Measurements from ENCODE around the gene CFTR.

Gene CFTR

GRCh38 chr7:117630907-117631564 is 151.2 kb downstream of the CFTR start:
- H3K4me3 ChIP-seq (ENCODE audit: low read length), result no peak overlapping the region
- no peak for TF ChIP-seq ZNF274 (IDR thresholded peaks at IDR 0.05; ENCODE audit: low read depth, low read length)

GRCh38 chr7:117631652-117632051 is 151.8 kb downstream of the CFTR start:
- no peak overlapping the region for H3K4me3 ChIP-seq (ENCODE audit: low read length)
- no peak for TF ChIP-seq ZNF274 (IDR thresholded peaks at IDR 0.05; ENCODE audit: low read depth, low read length)

GRCh38 chr7:117637937-117638336 is 158.1 kb downstream of the CFTR start:
- no peak for TF ChIP-seq ZNF274 (IDR thresholded peaks at IDR 0.05; ENCODE audit: low read depth, low read length)
- no peak overlapping the region for H3K4me3 ChIP-seq (ENCODE audit: low read length)

GRCh38 chr7:117639966-117640365 is 160.1 kb downstream of the CFTR start:
- H3K4me3 ChIP-seq (ENCODE audit: low read length), result no peak overlapping the region
- TF ChIP-seq ZNF274 (IDR thresholded peaks at IDR 0.05; ENCODE audit: low read depth, low read length), result no peak

- TF ChIP-seq ZNF274 (IDR thresholded peaks at IDR 0.05; ENCODE audit: low read depth, low read length), result no peak
- H3K4me3 ChIP-seq (ENCODE audit: low read length), result no peak overlapping the region
These were observed 160.6 kb downstream of the CFTR start for GRCh38 chr7:117640465-117640864.

GRCh38 chr7:117645481-117646165 is 165.8 kb downstream of the CFTR start:
- no peak overlapping the region for H3K4me3 ChIP-seq (ENCODE audit: low read length)
- no peak for TF ChIP-seq ZNF274 (IDR thresholded peaks at IDR 0.05; ENCODE audit: low read depth, low read length)

GRCh38 chr7:117648203-117648866 is 168.5 kb downstream of the CFTR start:
- H3K4me3 ChIP-seq (ENCODE audit: low read length), result no peak overlapping the region
- TF ChIP-seq ZNF274 (IDR thresholded peaks at IDR 0.05; ENCODE audit: low read depth, low read length), result no peak

GRCh38 chr7:117652943-117653680 is 173.3 kb downstream of the CFTR start:
- no peak overlapping the region for H3K4me3 ChIP-seq (ENCODE audit: low read length)
- TF ChIP-seq ZNF274 (IDR thresholded peaks at IDR 0.05; ENCODE audit: low read depth, low read length), result no peak

GRCh38 chr7:117654780-117655179 is 175.0 kb downstream of the CFTR start:
- H3K4me3 ChIP-seq (ENCODE audit: low read length), result no peak overlapping the region
- no peak for TF ChIP-seq ZNF274 (IDR thresholded peaks at IDR 0.05; ENCODE audit: low read depth, low read length)

- H3K4me3 ChIP-seq (ENCODE audit: low read length), result no peak overlapping the region
- TF ChIP-seq ZNF274 (IDR thresholded peaks at IDR 0.05; ENCODE audit: low read depth, low read length), result no peak
These were observed 177.0 kb downstream of the CFTR start for GRCh38 chr7:117656806-117657205.

GRCh38 chr7:117659531-117660011 is 179.7 kb downstream of the CFTR start:
- no peak overlapping the region for H3K4me3 ChIP-seq (ENCODE audit: low read length)

GRCh38 chr7:117661328-117661727 is 181.5 kb downstream of the CFTR start:
- TF ChIP-seq ZNF274 (IDR thresholded peaks at IDR 0.05; ENCODE audit: low read depth, low read length), result no peak
- no peak overlapping the region for H3K4me3 ChIP-seq (ENCODE audit: low read length)

More at GRCh38 chr7:117659531-117660011, 179.7 kb downstream of the CFTR start:
- TF ChIP-seq ZNF274 (IDR thresholded peaks at IDR 0.05; ENCODE audit: low read depth, low read length), result no peak

- no peak for TF ChIP-seq ZNF274 (IDR thresholded peaks at IDR 0.05; ENCODE audit: low read depth, low read length)
- H3K4me3 ChIP-seq (ENCODE audit: low read length), result no peak overlapping the region
These were observed 184.2 kb downstream of the CFTR start for GRCh38 chr7:117664047-117664446.

- TF ChIP-seq ZNF274 (IDR thresholded peaks at IDR 0.05; ENCODE audit: low read depth, low read length), result no peak
These were observed 185.5 kb downstream of the CFTR start for GRCh38 chr7:117665368-117665767.

More at GRCh38 chr7:117665368-117665767, 185.5 kb downstream of the CFTR start:
- H3K4me3 ChIP-seq (ENCODE audit: low read length), result no peak overlapping the region
